PFSK-1 (cell line): ENCODE data around the gene PLSCR1.

Experiments used
- FOXP2 ChIP-seq: optimal IDR thresholded peaks from 2 replicates; pipeline ENCODE3; 2011; ENCODE audit warnings: borderline replicate concordance, control low read depth, inconsistent platforms; ENCODE audit not compliant: insufficient read depth; ENCODE audit errors: extremely low read length, extremely low read depth
- POLR2AphosphoS5 ChIP-seq: IDR thresholded peaks from 2 replicates; pipeline ENCODE4 v1.6.1; 2012; ENCODE audit warnings: low read depth, mild to moderate bottlenecking, control low read depth, low read length, moderate library complexity
- REST ChIP-seq, 2 experiments: IDR thresholded peaks; 2 replicates each; pipeline versions ENCODE4 v1.6.1 to v1.8.0; 2011 to 2012; ENCODE audit warnings: low read depth in 2 of 2, low read length in 2 of 2, control low read depth in 1 of 2, inconsistent platforms in 1 of 2, mild to moderate bottlenecking in 1 of 2, moderate library complexity in 1 of 2; ENCODE audit not compliant: insufficient read depth in 1 of 2
- SIN3A ChIP-seq: IDR thresholded peaks from 2 replicates; pipeline ENCODE4 v1.6.1; 2012; ENCODE audit warnings: mild to moderate bottlenecking, low read length, moderate library complexity, borderline replicate concordance; ENCODE audit not compliant: insufficient read depth
- TAF1 ChIP-seq: IDR thresholded peaks from 2 replicates; pipeline ENCODE4 v1.6.1; 2012; ENCODE audit warnings: low read length, control low read depth, borderline replicate concordance; ENCODE audit not compliant: insufficient read depth

The PLSCR1 gene

GRCh38 chr3:146542978-146543377, 1.4 kb downstream of the PLSCR1 start:
- TF ChIP-seq SIN3A (no peak), FOXP2 (no peak), REST (IDR thresholded peaks at IDR 0.05; ENCODE audit: insufficient read depth in 1 of 2, low read depth in 2 of 2, low read length in 2 of 2) (no peak), TAF1 (no peak), POLR2AphosphoS5 (no peak)

DNA sequence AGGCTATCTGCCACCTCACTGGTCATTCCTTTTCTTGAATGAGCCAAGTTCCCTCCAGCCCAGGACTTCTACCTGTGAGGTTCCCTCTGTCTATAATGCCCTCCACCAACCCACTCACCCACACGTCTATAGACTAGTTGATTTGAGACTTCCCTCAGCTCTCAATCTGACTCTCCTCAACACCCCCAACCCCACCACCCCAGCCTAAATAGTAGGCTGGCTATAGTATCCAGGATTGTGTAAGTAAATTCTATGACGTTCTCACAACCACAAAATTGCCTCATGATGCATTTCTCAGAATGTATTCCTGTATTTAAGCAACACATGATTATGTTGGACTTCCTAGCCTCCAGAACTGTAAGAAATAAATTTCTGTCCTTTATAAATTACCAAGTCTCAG, 2.2 kb downstream of the PLSCR1 start:
- TF ChIP-seq REST (IDR thresholded peaks at IDR 0.05; ENCODE audit: insufficient read depth in 1 of 2, low read depth in 2 of 2, low read length in 2 of 2) (no peak), TAF1 (no peak), SIN3A (no peak), POLR2AphosphoS5 (no peak)

DNA sequence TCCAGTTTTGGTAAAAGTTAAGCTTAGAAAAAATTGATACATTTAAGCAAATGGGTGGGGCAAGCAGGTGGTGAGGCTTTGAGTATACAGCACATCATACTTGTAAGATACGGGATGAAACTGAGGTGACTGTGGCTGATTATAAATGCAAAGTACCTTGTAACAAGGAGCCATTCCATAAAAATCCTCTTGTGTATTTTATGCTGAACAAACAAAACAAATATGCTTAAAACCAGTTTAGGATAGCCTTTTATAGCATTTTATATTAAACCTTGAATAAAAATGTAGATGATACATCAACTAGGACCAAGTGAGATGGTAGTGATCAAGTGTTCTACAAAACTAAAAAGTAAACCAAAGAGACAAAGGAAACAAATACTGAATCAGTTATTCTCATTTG, 3.4 kb downstream of the PLSCR1 start:
- TF ChIP-seq TAF1 (no peak), FOXP2 (no peak), SIN3A (no peak), REST (IDR thresholded peaks at IDR 0.05; ENCODE audit: insufficient read depth in 1 of 2, low read depth in 2 of 2, low read length in 2 of 2) (no peak), POLR2AphosphoS5 (no peak)

DNA sequence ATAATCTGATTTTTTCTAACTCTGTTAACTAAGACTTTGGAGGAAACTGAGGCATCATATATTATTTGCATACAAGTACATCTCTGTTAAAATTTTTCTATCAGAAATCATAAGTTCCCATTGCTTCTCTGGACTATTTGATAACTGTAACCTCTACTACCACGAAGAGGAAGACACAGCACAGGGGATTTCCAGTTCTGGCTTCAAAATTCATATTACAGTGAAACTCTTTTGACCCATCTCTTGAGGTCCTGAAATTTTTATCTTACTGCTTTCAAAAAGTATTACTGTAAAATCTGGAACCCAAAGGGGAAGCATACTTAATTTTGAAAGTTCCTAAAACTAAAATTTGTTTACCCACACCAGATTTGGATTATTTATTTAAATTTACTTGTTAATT, 4.2 kb downstream of the PLSCR1 start:
- TF ChIP-seq SIN3A = no peak
- no peak for TF ChIP-seq TAF1

- TF ChIP-seq POLR2AphosphoS5 (no peak), REST (IDR thresholded peaks at IDR 0.05; ENCODE audit: insufficient read depth in 1 of 2, low read depth in 2 of 2, low read length in 2 of 2) (no peak), TAF1 (no peak), SIN3A (no peak), FOXP2 (no peak)
Measured at GRCh38 chr3:146539315-146539714, 5.1 kb downstream of the PLSCR1 start.
